HG03457 (cell line): ENCODE results near the gene PNCK.
"Not testable (repeated sequence)": the region's sequence is repeated elsewhere in the genome, so short reads cannot be mapped to it uniquely, and the experiment has no call there.

ENCODE experiments used
- ATAC-seq: cut with Tn5 transposase; IDR thresholded peaks from one replicate; pipeline ENCODE4 v1.9.1; 2021; ENCODE audit warnings: moderate number of reproducible peaks; ENCODE audit not compliant: unreplicated experiment

Gene PNCK

GRCh38 chrX:153699210-153699783 is 25.7 kb upstream of the PNCK start:
- not testable (repeated sequence) for ATAC-seq

DNA sequence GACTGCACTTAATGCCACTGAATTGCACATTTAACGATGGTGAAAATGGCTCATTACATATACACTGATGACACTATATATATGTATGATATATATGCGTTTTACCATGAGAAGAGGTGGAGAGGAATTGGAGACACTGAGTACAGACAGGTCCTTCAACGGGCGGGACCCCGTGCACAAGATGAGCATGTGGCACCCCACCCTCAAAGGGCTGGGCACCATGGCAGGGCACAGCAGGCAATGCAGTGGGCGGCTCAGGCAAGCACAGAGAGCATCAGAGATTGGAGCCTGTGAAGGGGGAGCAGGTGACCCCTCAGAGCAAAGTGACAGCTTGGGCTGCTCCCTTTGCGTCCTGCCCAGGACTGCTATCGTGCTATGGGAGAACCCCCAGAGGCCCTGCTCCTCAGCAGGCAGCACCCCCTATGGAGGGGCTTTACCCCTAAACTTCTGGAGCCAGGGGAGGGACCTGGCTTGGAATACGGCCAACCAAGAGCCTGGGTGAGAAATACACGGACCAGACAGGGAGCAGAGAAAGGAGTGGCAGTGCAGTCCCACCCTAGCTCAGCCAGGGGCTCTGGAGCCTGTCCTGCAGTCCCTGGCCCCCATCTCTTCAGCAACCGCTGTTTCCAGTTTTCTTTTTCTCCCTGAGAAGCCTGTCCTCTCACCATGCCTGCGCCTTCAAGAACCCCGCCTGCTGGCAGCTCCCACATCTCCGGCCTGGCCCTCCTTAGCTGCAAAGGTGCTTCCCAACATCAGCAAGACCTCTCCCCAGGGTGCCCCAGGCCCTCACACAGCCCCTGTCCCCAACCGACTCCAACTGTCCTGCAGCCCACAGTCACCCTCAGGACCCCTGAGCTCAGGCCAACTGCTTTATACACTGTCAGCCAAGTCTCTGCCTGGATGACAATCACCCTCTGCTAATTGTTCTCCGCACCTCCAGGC is 24.6 kb upstream of the PNCK start:
- no peak for ATAC-seq

DNA sequence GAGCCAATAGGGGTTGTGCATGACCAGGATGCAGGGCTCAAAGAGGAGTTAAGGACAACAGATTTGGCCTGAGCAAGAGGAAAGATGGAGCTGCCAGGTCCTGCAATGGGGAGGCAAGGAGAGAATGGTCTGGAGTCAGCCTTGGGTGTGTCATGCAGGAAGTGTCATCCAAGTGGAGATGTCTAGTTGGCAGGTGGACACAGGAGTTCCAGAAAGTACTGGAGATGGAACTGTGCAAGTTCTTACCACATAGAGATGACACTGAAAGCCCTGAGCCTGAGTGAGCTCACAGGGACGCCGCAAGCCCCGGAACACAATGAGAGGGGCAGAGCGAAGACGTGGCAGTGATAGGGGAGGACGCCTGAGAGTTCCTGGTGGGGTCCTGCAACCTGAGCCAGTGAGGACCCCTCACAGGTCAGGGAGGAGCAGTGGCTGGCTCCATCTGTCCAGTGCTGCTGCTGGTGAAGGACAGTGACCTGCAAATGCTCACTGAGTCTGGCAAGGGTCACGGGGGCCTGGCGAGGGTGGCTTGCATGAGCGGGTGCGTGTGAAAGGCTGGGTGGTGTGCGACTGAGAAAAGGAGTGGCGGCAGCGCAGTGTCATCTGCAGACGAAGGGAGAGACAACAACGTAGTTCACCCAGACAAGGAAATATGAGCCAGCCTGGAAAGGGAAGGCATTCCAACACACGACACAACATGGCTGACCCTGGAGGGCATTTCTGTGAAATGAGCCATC is 23.5 kb upstream of the PNCK start:
- ATAC-seq: not testable (repeated sequence)

- ATAC-seq: not testable (repeated sequence)
These were observed 22.9 kb upstream of the PNCK start for GRCh38 chrX:153696538-153696937.

GRCh38 chrX:153696100-153696499 is 22.5 kb upstream of the PNCK start:
- ATAC-seq: no peak

GRCh38 chrX:153694687-153695270 is 21.2 kb upstream of the PNCK start:
- ATAC-seq: no peak

DNA sequence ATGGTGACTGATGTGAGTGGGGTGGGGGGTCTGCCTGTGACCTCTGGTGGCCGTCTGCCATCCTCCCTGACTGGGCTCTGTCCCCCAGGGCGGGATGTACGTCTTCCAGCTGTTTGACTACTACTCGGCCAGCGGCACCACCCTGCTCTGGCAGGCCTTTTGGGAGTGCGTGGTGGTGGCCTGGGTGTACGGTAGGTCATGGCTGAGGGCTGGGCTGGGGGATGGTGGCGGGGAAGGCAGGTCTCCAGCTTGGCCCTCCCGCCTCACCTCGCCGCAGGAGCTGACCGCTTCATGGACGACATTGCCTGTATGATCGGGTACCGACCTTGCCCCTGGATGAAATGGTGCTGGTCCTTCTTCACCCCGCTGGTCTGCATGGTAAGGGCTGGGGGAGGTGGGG is 20.6 kb upstream of the PNCK start:
- not testable (repeated sequence) for ATAC-seq

GRCh38 chrX:153693216-153694086 is 19.8 kb upstream of the PNCK start:
- no peak for ATAC-seq

GRCh38 chrX:153692611-153693156 is 19.1 kb upstream of the PNCK start:
- ATAC-seq: no peak

GRCh38 chrX:153692003-153692402 is 18.4 kb upstream of the PNCK start:
- ATAC-seq: no peak

GRCh38 chrX:153691032-153691827 is 17.6 kb upstream of the PNCK start:
- ATAC-seq: not testable (repeated sequence)

DNA sequence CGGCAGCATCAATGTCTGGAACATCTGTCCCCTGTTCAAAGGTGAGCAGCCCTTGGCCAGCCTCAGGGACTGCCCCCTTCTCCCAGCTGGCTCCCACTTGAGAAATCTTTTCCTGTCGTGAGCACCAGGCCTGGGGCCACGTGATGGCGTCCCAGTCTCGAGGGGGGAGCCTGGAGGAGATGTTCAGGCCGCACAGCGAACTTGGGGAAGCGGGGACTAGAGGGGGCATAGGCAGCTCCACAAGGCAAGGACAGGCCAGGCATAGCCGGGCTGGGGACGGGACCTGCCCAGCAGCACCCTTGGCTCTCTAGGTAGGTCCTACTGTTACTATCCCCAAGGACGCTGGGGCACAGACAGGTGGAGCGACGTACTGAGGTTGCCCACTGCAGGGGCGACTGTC is 16.9 kb upstream of the PNCK start:
- ATAC-seq: no peak

DNA sequence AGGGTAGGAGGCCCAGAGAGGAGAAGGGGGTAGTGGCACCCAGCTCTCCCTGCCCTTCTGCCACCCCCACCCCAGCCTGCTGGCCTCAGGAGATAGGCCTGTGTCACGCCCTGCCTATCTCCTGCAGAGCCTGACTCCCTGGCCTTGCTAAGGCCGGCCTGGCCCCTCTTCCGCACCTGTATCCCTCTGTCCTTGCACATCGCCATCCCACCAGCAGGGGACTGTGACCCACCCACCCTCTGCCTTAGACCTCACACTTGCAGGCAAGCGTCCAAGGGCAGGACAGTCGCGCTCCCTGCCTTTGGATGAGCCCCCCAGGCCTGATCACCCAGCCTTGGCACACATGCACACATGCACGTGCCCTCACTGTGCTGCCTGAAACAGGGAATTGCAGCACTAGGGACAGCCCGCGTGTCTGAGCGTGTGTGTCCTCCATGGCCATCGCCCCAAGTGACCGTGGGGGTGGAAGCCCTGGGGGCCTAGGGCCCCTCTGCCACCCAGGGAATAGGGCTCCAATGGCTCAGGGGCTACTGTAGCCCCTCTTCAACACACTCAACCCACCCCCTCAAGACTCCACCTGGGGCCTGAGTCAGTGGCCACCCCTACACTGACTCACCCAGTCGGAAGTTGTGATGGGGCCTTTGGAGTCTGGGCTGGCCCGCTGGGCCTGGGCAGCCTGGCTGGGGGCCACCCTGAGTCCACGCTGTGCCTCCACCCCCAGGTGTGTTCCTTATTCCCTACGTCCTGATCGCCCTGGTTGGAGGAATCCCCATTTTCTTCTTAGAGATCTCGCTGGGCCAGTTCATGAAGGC is 16.2 kb upstream of the PNCK start:
- ATAC-seq: no peak

GRCh38 chrX:153688911-153689590 is 15.4 kb upstream of the PNCK start:
- ATAC-seq: no peak

DNA sequence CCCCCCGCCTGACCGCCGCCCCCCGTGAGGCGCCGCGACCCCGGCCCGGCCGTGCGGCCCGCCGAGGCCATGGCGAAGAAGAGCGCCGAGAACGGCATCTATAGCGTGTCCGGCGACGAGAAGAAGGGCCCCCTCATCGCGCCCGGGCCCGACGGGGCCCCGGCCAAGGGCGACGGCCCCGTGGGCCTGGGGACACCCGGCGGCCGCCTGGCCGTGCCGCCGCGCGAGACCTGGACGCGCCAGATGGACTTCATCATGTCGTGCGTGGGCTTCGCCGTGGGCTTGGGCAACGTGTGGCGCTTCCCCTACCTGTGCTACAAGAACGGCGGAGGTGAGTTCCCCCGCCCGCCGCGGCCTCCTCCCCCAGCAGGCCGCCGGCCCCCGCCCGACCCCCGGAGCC is 14.9 kb upstream of the PNCK start:
- ATAC-seq: no peak

DNA sequence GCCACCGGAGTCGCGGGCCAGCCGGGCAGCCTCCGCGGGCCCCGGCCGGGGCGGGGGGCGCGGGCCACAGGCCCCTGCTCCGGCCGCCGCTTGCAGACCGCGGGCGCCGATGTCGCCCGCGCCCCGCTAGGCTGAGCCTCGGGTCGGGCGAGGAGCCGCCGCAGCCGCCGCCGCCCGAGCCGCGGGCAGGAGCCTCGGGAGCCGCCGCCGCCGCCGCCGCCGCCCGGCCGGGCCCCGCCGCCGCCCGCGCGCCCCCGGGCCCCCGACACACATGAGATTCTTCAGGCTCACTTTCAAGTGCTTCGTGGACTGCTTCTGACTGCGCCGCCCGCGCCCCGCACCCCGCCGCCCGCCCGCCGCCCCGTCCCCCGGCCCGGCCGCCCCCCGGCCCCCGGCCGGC is 14.5 kb upstream of the PNCK start:
- no peak for ATAC-seq

- ATAC-seq: no peak
These were observed 13.8 kb upstream of the PNCK start, which contains the start of gene SLC6A8 for GRCh38 chrX:153687121-153688039. TSS of gene SLC6A8 (plus strand) at chrX:153687926. CDS start at chrX:153688575, 649 bp downstream.
